Stomach (tissue), 4 donors: Measurements from ENCODE around the gene TERC.
A peak's percentile ranks its signal among the peaks of the same experiment; 100 is the strongest.

Source experiments
- CTCF ChIP-seq, 7 experiments: fragments of 450-650 bp in 4 of 7; fragments of 200-600 bp in 3 of 7; sonication (generic) in 3 of 7; IDR thresholded peaks; one replicate each; pipeline ENCODE4 v1.5.1; 2016 to 2019; ENCODE audit warnings: antibody characterized with exemption in 7 of 7, control low read depth in 2 of 7, mild to moderate bottlenecking in 1 of 7
- EP300 ChIP-seq: sonication (generic); formaldehyde crosslinking; IDR thresholded peaks from one replicate; pipeline ENCODE4 v1.6.1; 2017; ENCODE audit warnings: antibody characterized with exemption
- POLR2A ChIP-seq, 4 donors: fragments of 450-650 bp; IDR thresholded peaks; one replicate each; pipeline ENCODE4 v1.6.1; 2016; ENCODE audit warnings: antibody characterized with exemption in 4 of 4, control low read depth in 2 of 4, mild to moderate bottlenecking in 1 of 4, moderate library complexity in 1 of 4
- POLR2AphosphoS5 ChIP-seq, 3 donors: sonication (generic); formaldehyde crosslinking; IDR thresholded peaks; one replicate each; pipeline ENCODE4 v1.6.1; 2016; ENCODE audit warnings: antibody characterized with exemption in 3 of 3

DNA sequence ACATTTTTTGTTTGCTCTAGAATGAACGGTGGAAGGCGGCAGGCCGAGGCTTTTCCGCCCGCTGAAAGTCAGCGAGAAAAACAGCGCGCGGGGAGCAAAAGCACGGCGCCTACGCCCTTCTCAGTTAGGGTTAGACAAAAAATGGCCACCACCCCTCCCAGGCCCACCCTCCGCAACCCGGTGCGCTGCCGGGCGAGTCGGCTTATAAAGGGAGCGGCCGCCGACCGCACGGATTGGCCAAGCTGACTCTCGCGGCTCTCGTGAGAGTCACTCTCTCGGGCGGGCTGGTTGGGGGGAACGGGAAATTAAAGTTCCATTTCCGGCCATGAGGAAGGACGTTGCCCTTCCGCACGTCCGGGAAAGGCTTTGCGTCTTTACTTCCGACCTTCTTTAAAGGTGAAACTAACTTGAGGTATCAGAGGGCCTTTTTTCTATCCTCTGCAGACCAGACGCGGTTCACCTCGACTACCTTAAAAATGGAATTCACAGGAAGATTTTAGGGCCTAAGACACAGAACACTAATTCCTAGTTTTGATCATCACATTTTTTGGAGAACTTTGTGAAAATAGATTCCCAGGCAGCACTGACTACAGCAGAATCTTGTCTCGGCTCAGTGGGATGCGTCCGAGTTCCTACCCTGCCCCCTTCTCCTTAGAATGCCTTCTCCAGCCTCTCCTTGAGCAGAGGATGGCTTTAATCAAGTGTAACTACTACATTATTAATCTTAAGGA, at the start of gene TERC:
- no peak for TF ChIP-seq CTCF (IDR thresholded peaks at IDR 0.05)
- peak in 2 of 4 donors; percentile 92 to 96 for TF ChIP-seq POLR2A (IDR thresholded peaks at IDR 0.05)
- TF ChIP-seq POLR2AphosphoS5 (IDR thresholded peaks at IDR 0.05), result peak; percentile 87 to 100 (median 96)
- peak; percentile 14 for TF ChIP-seq EP300
